ENCODE data around the gene LAMA3.

Gene LAMA3

DNA sequence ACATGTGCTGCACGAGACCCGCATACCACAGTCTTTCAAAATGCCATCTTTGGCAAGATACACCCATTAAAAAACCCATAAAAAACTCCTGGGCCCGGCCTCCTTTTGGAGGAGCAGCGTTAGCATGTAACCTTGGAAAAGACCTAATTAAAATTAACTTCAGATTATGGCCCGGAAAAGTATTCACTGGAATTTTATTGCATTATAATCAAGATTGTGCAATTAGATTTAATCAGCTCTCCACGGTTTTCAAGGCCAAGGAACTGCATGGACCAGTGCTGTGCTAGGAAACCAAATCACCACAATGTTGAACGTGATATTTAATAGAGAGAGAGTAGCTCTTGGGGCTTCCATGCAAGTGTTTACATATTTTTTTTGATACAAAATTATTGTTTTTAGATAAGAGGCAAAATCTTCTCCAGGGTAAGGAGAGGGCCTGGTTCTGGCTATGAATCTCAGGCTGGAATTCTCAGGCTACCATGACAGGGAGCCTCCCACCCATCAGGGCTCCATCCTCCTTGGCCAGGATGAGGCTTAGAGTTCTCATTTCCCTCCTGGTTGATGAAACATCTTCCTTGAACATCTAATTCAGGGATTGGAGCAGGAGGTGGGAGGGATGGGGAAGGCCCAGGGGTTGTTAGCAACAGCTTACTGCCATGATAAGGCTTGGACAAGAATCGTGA, 243.3 kb downstream of the LAMA3 start:
- Mint-ChIP-seq H3K27ac (no peak overlapping the region), H3K4me1 (no peaks in the 10 kb centered on the region), H3K27me3 (ENCODE audit: low read depth, poor library complexity) (peaks cover 13% of the 10 kb centered on the region), H3K9me3 (no peaks in the 10 kb centered on the region), H3K4me3 (no peak overlapping the region), H3K36me3 (ENCODE audit: low read depth) (no peaks in the 10 kb centered on the region)
- TF ChIP-seq, protein P1, sequence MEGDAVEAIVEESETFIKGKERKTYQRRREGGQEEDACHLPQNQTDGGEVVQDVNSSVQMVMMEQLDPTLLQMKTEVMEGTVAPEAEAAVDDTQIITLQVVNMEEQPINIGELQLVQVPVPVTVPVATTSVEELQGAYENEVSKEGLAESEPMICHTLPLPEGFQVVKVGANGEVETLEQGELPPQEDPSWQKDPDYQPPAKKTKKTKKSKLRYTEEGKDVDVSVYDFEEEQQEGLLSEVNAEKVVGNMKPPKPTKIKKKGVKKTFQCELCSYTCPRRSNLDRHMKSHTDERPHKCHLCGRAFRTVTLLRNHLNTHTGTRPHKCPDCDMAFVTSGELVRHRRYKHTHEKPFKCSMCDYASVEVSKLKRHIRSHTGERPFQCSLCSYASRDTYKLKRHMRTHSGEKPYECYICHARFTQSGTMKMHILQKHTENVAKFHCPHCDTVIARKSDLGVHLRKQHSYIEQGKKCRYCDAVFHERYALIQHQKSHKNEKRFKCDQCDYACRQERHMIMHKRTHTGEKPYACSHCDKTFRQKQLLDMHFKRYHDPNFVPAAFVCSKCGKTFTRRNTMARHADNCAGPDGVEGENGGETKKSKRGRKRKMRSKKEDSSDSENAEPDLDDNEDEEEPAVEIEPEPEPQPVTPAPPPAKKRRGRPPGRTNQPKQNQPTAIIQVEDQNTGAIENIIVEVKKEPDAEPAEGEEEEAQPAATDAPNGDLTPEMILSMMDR (IDR thresholded peaks at IDR 0.05): no peak
- DNase-seq: no peak

GRCh38 chr18:23933407-23933806, 244.2 kb downstream of the LAMA3 start:
- Mint-ChIP-seq H3K4me1 (no peaks in the 10 kb centered on the region), H3K9me3 (no peaks in the 10 kb centered on the region), H3K36me3 (ENCODE audit: low read depth) (no peaks in the 10 kb centered on the region), H3K4me3 (no peak overlapping the region), H3K27me3 (ENCODE audit: low read depth, poor library complexity) (peaks cover 10% of the 10 kb centered on the region), H3K27ac (no peak overlapping the region)
- no peak for DNase-seq
- TF ChIP-seq, protein P1 (IDR thresholded peaks at IDR 0.05): no peak

DNA sequence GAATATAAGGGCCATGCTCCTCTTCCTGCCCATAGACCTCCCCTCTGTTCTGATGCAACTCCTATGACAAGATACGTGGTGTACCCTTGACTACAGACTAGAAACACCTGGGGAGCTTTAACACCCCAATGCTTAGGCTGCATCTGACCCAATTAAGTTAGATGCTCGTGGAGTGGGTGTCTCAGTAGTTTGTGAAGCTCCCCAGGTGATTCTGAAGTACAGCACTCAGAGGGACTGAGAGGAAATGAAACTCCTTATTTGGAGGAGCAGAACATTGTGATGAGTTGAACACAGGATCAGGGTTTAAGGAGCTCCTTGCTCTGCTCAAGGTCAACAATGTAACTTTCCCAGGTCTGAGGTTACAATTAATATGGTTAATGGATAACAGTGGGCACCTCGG, 245.0 kb downstream of the LAMA3 start:
- Mint-ChIP-seq H3K4me3 (no peak overlapping the region), H3K4me1 (no peaks in the 10 kb centered on the region), H3K27ac (no peak overlapping the region), H3K36me3 (ENCODE audit: low read depth) (no peaks in the 10 kb centered on the region), H3K27me3 (ENCODE audit: low read depth, poor library complexity) (peaks cover 14% of the 10 kb centered on the region), H3K9me3 (no peaks in the 10 kb centered on the region)
- DNase-seq: no peak
- TF ChIP-seq, protein P1 (IDR thresholded peaks at IDR 0.05): no peak

- no peaks in the 10 kb centered on the region for H3K36me3 Mint-ChIP-seq (ENCODE audit: low read depth)
- H3K4me1 Mint-ChIP-seq: no peaks in the 10 kb centered on the region
- no peak for DNase-seq
- no peak overlapping the region for H3K27ac Mint-ChIP-seq
- TF ChIP-seq, protein P1 (IDR thresholded peaks at IDR 0.05): no peak
- H3K9me3 Mint-ChIP-seq: no peaks in the 10 kb centered on the region
- peaks cover 14% of the 10 kb centered on the region for H3K27me3 Mint-ChIP-seq (ENCODE audit: low read depth, poor library complexity)
- no peak overlapping the region for H3K4me3 Mint-ChIP-seq
These were observed 245.6 kb downstream of the LAMA3 start for GRCh38 chr18:23934863-23935262.

- peaks cover 14% of the 10 kb centered on the region for H3K27me3 Mint-ChIP-seq (ENCODE audit: low read depth, poor library complexity)
- no peaks in the 10 kb centered on the region for H3K36me3 Mint-ChIP-seq (ENCODE audit: low read depth)
- TF ChIP-seq, protein P1 (IDR thresholded peaks at IDR 0.05): no peak
- no peaks in the 10 kb centered on the region for H3K4me1 Mint-ChIP-seq
- DNase-seq: no peak
- H3K9me3 Mint-ChIP-seq: no peaks in the 10 kb centered on the region
- H3K27ac Mint-ChIP-seq: no peak overlapping the region
- no peak overlapping the region for H3K4me3 Mint-ChIP-seq
These were observed 246.6 kb downstream of the LAMA3 start for GRCh38 chr18:23935804-23936203.

DNA sequence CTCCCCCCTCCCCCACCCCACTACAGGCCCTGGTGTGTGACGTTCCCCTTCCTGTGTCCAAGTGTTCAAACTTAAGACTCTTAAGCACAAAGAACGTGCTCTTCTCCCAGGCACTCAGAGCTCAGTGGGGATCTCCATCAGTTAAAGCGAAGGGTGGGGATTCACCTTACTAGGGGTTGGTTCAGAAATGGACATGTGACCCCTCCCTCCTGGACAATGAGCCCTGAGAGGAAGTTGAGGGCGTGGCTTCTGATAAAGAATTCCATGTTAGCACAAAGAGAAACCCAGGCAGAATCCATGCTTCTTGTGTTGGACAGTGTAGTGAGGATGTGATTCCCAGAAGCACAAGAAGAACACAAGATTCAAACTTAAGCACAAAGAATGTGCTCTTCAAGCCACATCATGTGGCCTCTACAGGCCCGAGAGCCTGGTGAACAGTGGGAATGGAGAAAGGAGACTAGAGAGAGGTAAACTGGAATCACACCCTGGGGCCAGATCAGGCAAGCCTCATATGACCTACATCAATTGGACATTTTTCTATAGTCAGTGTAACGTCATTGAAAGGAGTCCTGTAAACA, 247.2 kb downstream of the LAMA3 start:
- Mint-ChIP-seq H3K4me3 (no peak overlapping the region), H3K9me3 (no peaks in the 10 kb centered on the region), H3K27me3 (ENCODE audit: low read depth, poor library complexity) (peaks cover 14% of the 10 kb centered on the region), H3K27ac (no peak overlapping the region), H3K36me3 (ENCODE audit: low read depth) (no peaks in the 10 kb centered on the region), H3K4me1 (no peaks in the 10 kb centered on the region)
- TF ChIP-seq, protein P1 (IDR thresholded peaks at IDR 0.05): no peak
- no peak for DNase-seq
